Type B pancreatic cell (in vitro differentiated cells): ENCODE measurements around the gene SPCS2. TPM values are rescaled to one million over a fixed set of nuclear protein-coding genes. Genes with fewer than 3 reads are reported as not detected.

ENCODE experiments used
- DNase-seq: peaks from one replicate; pipeline ENCODE4 v3.0.0; 2021; ENCODE audit warnings: mixed read lengths; ENCODE audit not compliant: unreplicated experiment; ENCODE audit errors: extremely low spot score
- H3K27ac Mint-ChIP-seq: 2 replicates; pipeline ENCODE4 v1.8.0; 2021; ENCODE audit warnings: mild to moderate bottlenecking, mixed read lengths
- H3K27me3 Mint-ChIP-seq: 2 replicates; pipeline ENCODE4 v1.8.0; 2021; ENCODE audit warnings: mixed read lengths
- H3K36me3 Mint-ChIP-seq: 2 replicates; pipeline ENCODE4 v1.8.0; 2021; ENCODE audit warnings: mixed read lengths
- H3K4me1 Mint-ChIP-seq: one replicate; pipeline ENCODE4 v1.8.0; 2021; ENCODE audit warnings: mixed read lengths; ENCODE audit not compliant: unreplicated experiment
- H3K4me3 Mint-ChIP-seq: 2 replicates; pipeline ENCODE4 v1.8.0; 2021; ENCODE audit warnings: mild to moderate bottlenecking, mixed read lengths
- H3K9me3 Mint-ChIP-seq: 2 replicates; pipeline ENCODE4 v1.8.0; 2021; ENCODE audit warnings: mixed read lengths
- CTCF ChIP-seq: fragments of 200-600 bp; sonication (generic); conservative IDR thresholded peaks from 2 replicates; pipeline ENCODE4 v1.5.0; 2021; ENCODE audit warnings: antibody characterized with exemption, mild to moderate bottlenecking
- total RNA-seq: library from RNA; stranded (reverse); gene quantifications from 2 replicates; pipeline ENCODE4 v1.2.1, GENCODE V29; 2021; ENCODE audit warnings: low replicate concordance

Gene SPCS2
- total RNA-seq, 1 donor from 2014 or later = 190 TPM

- H3K36me3 Mint-ChIP-seq = peaks cover 7% of the 10 kb centered on the region
- H3K9me3 Mint-ChIP-seq = no peaks in the 10 kb centered on the region
- H3K27me3 Mint-ChIP-seq = no peaks in the 10 kb centered on the region
- DNase-seq = no peak
- H3K4me1 Mint-ChIP-seq = no peaks in the 10 kb centered on the region
- TF ChIP-seq CTCF = no peak
- no peak overlapping the region for H3K27ac Mint-ChIP-seq
- H3K4me3 Mint-ChIP-seq = no peak overlapping the region
Measured at GRCh38 chr11:74937696-74938475, 11.2 kb upstream of the SPCS2 start.

- Mint-ChIP-seq H3K27ac (no peak overlapping the region), H3K9me3 (no peaks in the 10 kb centered on the region), H3K36me3 (no peaks in the 10 kb centered on the region), H3K27me3 (no peaks in the 10 kb centered on the region), H3K4me3 (no peak overlapping the region), H3K4me1 (no peaks in the 10 kb centered on the region)
- no peak for TF ChIP-seq CTCF
- no peak for DNase-seq
Measured at GRCh38 chr11:74941492-74941891, 7.6 kb upstream of the SPCS2 start.

GRCh38 chr11:74942073-74942759, 6.8 kb upstream of the SPCS2 start:
- no peaks in the 10 kb centered on the region for H3K9me3 Mint-ChIP-seq
- H3K27ac Mint-ChIP-seq = no peak overlapping the region
- H3K27me3 Mint-ChIP-seq = no peaks in the 10 kb centered on the region
- no peaks in the 10 kb centered on the region for H3K4me1 Mint-ChIP-seq
- no peaks in the 10 kb centered on the region for H3K36me3 Mint-ChIP-seq
- no peak overlapping the region for H3K4me3 Mint-ChIP-seq
- TF ChIP-seq CTCF = no peak
- DNase-seq = no peak

- peaks cover 3% of the 10 kb centered on the region for H3K36me3 Mint-ChIP-seq
- H3K4me1 Mint-ChIP-seq = peaks cover 24% of the 10 kb centered on the region
- H3K27ac Mint-ChIP-seq = peak overlapping the region; percentile 98
- no peaks in the 10 kb centered on the region for H3K27me3 Mint-ChIP-seq
- TF ChIP-seq CTCF = no peak
- DNase-seq = no peak
- H3K4me3 Mint-ChIP-seq = peak overlapping the region; percentile 100
- no peaks in the 10 kb centered on the region for H3K9me3 Mint-ChIP-seq
Measured at GRCh38 chr11:74948546-74948897, 544 bp upstream of the SPCS2 start.

- no peaks in the 10 kb centered on the region for H3K27me3 Mint-ChIP-seq
Measured at GRCh38 chr11:74949753-74950137, 679 bp downstream of the SPCS2 start.

More at GRCh38 chr11:74949753-74950137, 679 bp downstream of the SPCS2 start:
- no peaks in the 10 kb centered on the region for H3K9me3 Mint-ChIP-seq
- peak overlapping the region; percentile 98 for H3K27ac Mint-ChIP-seq
- no peak for DNase-seq
- no peak for TF ChIP-seq CTCF
- H3K4me1 Mint-ChIP-seq = peaks cover 24% of the 10 kb centered on the region
- peaks cover 7% of the 10 kb centered on the region for H3K36me3 Mint-ChIP-seq
- peak overlapping the region; percentile 100 for H3K4me3 Mint-ChIP-seq
